Neural cell (in vitro differentiated cells): Measurements from ENCODE around the gene ERICH4. TPM values are rescaled to one million over a fixed set of nuclear protein-coding genes. Genes with fewer than 3 reads are reported as not detected.

Source experiments
- H2AFZ ChIP-seq: fragments of 200-600, 300-800 bp; sonication (generic), shearing (Covaris generic); 2 replicates; pipeline ENCODE4 v1.6.0; 2014; ENCODE audit warnings: low read depth, mild to moderate bottlenecking, antibody characterized with exemption, low read length, moderate library complexity
- H3F3A ChIP-seq: fragments of 200-600 bp; shearing (Covaris generic); 2 replicates; pipeline ENCODE4 v1.6.1; 2016; ENCODE audit warnings: mild to moderate bottlenecking, moderate library complexity, mixed read lengths, antibody characterized with exemption, low read length; ENCODE audit not compliant: insufficient read depth, poor library complexity, severe bottlenecking
- H3K27ac ChIP-seq: fragments of 200-600, 300-800 bp; sonication (generic), shearing (Covaris generic); 2 replicates; pipeline ENCODE4 v1.5.1; 2014; ENCODE audit warnings: mild to moderate bottlenecking, low read length, moderate library complexity
- H3K27me3 ChIP-seq: fragments of 300-800, 200-600 bp; sonication (generic), shearing (Covaris generic); 2 replicates; pipeline ENCODE4 v1.6.0; 2014; ENCODE audit warnings: mild to moderate bottlenecking, low read depth, low read length, moderate library complexity; ENCODE audit not compliant: insufficient read depth
- H3K36me3 ChIP-seq: fragments of 300-800, 200-600 bp; sonication (generic), shearing (Covaris generic); 2 replicates; pipeline ENCODE4 v1.5.1; 2014; ENCODE audit warnings: mild to moderate bottlenecking, antibody characterized with exemption, low read length, moderate library complexity; ENCODE audit not compliant: insufficient read depth
- H3K4me2 ChIP-seq: fragments of 300-800, 200-600 bp; sonication (generic), shearing (Covaris generic); 2 replicates; pipeline ENCODE4 v1.6.0; 2014; ENCODE audit warnings: mild to moderate bottlenecking, low read length
- H3K4me3 ChIP-seq: fragments of 300-800, 200-600 bp; sonication (generic), shearing (Covaris generic); 2 replicates; pipeline ENCODE4 v1.5.1; 2014; ENCODE audit warnings: mild to moderate bottlenecking, low read length, moderate library complexity
- H3K79me2 ChIP-seq: fragments of 200-600 bp; shearing (Covaris generic); replicated peaks from 2 replicates; pipeline ENCODE4 v1.6.0; 2014; ENCODE audit warnings: mild to moderate bottlenecking, low read length, moderate library complexity; ENCODE audit not compliant: insufficient read depth
- H3K9ac ChIP-seq: fragments of 300-800, 200-600 bp; sonication (generic), shearing (Covaris generic); 2 replicates; pipeline ENCODE4 v1.6.1; 2016; ENCODE audit warnings: mild to moderate bottlenecking, low read length, mixed read lengths
- H3K9me2 ChIP-seq: fragments of 200-600 bp; shearing (Covaris generic); 2 replicates; pipeline ENCODE4 v1.6.1; 2016; ENCODE audit warnings: mild to moderate bottlenecking, low read length, mixed read lengths; ENCODE audit not compliant: insufficient read depth
- H3K9me3 ChIP-seq: fragments of 200-600, 300-800 bp; sonication (generic), shearing (Covaris generic); 2 replicates; pipeline ENCODE4 v1.6.1; 2016; ENCODE audit warnings: mild to moderate bottlenecking, mixed run types, low read length, moderate library complexity, mixed read lengths
- H4K20me1 ChIP-seq: fragments of 200-600 bp; shearing (Covaris generic); 2 replicates; pipeline ENCODE4 v1.6.1; 2016; ENCODE audit warnings: mild to moderate bottlenecking, mixed run types; ENCODE audit not compliant: insufficient read depth
- CTCF ChIP-seq: fragments of 450-650 bp; IDR thresholded peaks from 2 replicates; pipeline ENCODE4 v1.5.1; 2014; ENCODE audit warnings: antibody characterized with exemption, mild to moderate bottlenecking, moderate library complexity; ENCODE audit not compliant: poor library complexity, severe bottlenecking
- EP300 ChIP-seq: fragments of 450-650 bp; conservative IDR thresholded peaks from 2 replicates; pipeline ENCODE4 v1.6.1; 2014; ENCODE audit warnings: antibody characterized with exemption, mild to moderate bottlenecking, moderate library complexity; ENCODE audit not compliant: poor library complexity, severe bottlenecking
- EZH2 ChIP-seq: fragments of 200-600, 300-800 bp; shearing (Covaris generic), sonication (generic); IDR thresholded peaks from 2 replicates; pipeline ENCODE4 v1.6.1; 2014; ENCODE audit warnings: antibody characterized with exemption, low read length, borderline replicate concordance, mild to moderate bottlenecking; ENCODE audit not compliant: insufficient read depth, poor library complexity, severe bottlenecking
- MXI1 ChIP-seq: fragments of 450-650 bp; conservative IDR thresholded peaks from 2 replicates; pipeline ENCODE4 v1.6.1; 2014; ENCODE audit warnings: antibody characterized with exemption, mild to moderate bottlenecking; ENCODE audit not compliant: poor library complexity, severe bottlenecking
- POLR2AphosphoS5 ChIP-seq: IDR thresholded peaks from 2 replicates; pipeline ENCODE4 v1.6.1; 2012
- RAD21 ChIP-seq: fragments of 450-650 bp; conservative IDR thresholded peaks from 2 replicates; pipeline ENCODE4 v1.6.1; 2014; ENCODE audit warnings: antibody characterized with exemption, mild to moderate bottlenecking, moderate library complexity
- REST ChIP-seq: IDR thresholded peaks from 2 replicates; pipeline ENCODE4 v1.6.1; 2012; ENCODE audit warnings: borderline replicate concordance
- SMC3 ChIP-seq: fragments of 450-650 bp; conservative IDR thresholded peaks from 2 replicates; pipeline ENCODE4 v1.6.1; 2014; ENCODE audit warnings: antibody characterized with exemption, mild to moderate bottlenecking, moderate library complexity; ENCODE audit not compliant: poor library complexity
- TAF1 ChIP-seq: IDR thresholded peaks from 2 replicates; pipeline ENCODE4 v1.6.1; 2012; ENCODE audit warnings: low read depth
- polyA plus RNA-seq: library from polyadenylated mRNA; depleted of rRNA; stranded (reverse); fragments of >200 nt; gene quantifications from 2 replicates; pipeline ENCODE4 v1.2.3, GENCODE V29; 2014

ERICH4 gene
- polyA plus RNA-seq, 1 donor from 2014 or later: not detected

- peak within 1 kb of the TSS; percentile 93 for H3K27ac ChIP-seq
- peaks cover 16% of the 10 kb centered on the region for H3K79me2 ChIP-seq
- H4K20me1 ChIP-seq: no peaks in the 10 kb centered on the region
- no peaks in the 10 kb centered on the region for H3K27me3 ChIP-seq
- H2AFZ ChIP-seq: peak within 1 kb of the TSS; percentile 92
- TF ChIP-seq POLR2AphosphoS5 (peak; percentile 91), RAD21 (no peak), TAF1 (no peak), EZH2 (no peak), CTCF (peak; percentile 28), SMC3 (peak; percentile 59), MXI1 (peak; percentile 100), EP300 (no peak), REST (peak; percentile 78)
- H3K4me2 ChIP-seq: peak within 1 kb of the TSS; percentile 99
- H3K9ac ChIP-seq: peak within 1 kb of the TSS; percentile 92
- no peaks in the 10 kb centered on the region for H3K9me2 ChIP-seq
- no peaks in the 10 kb centered on the region for H3F3A ChIP-seq
- H3K4me3 ChIP-seq: peak within 1 kb of the TSS; percentile 92
- H3K9me3 ChIP-seq: no peaks in the 10 kb centered on the region
- no peaks in the 10 kb centered on the region for H3K36me3 ChIP-seq
Measured at GRCh38 chr19:41397086-41398049, 45.6 kb upstream of the ERICH4 start, which contains the start of the genes BCKDHA and EXOSC5. TSS of gene BCKDHA (plus strand) at chr19:41397818. CDS start at chr19:41397828, 10 bp downstream. TSS of gene EXOSC5 (minus strand) at chr19:41397359. CDS start at chr19:41397328, 31 bp downstream.

- TF ChIP-seq MXI1: no peak
- no peak for TF ChIP-seq RAD21
- TF ChIP-seq CTCF: no peak
- TF ChIP-seq POLR2AphosphoS5: no peak
- TF ChIP-seq TAF1: no peak
- TF ChIP-seq EP300: no peak
- no peak for TF ChIP-seq REST
- TF ChIP-seq SMC3: no peak
- TF ChIP-seq EZH2: no peak
- Histone ChIP-seq H4K20me1 (no peaks in the 10 kb centered on the region), H3F3A (no peaks in the 10 kb centered on the region), H2AFZ (peak overlapping the region; percentile 86), H3K79me2 (peaks cover 16% of the 10 kb centered on the region), H3K9ac (peak overlapping the region; percentile 92), H3K9me3 (no peaks in the 10 kb centered on the region), H3K9me2 (no peaks in the 10 kb centered on the region), H3K27me3 (no peaks in the 10 kb centered on the region), H3K4me3 (peak overlapping the region; percentile 92), H3K36me3 (no peaks in the 10 kb centered on the region), H3K4me2 (peak overlapping the region; percentile 99), H3K27ac (peak overlapping the region; percentile 93)
Measured at GRCh38 chr19:41398050-41398418, 44.9 kb upstream of the ERICH4 start.
